SK-N-SH (cell line): ENCODE measurements around the gene SMAD4. TPM values are rescaled to one million over a fixed set of nuclear protein-coding genes. Genes with fewer than 3 reads are reported as not detected.

Experiments used
- CTCF ChIA-PET: fragments of 300-600, 350-600 bp; formaldehyde crosslinking; extraction: SDS; loops from one replicate; lab custom pipeline; 2021; lab: Yijun Ruan, JAX
- POLR2A ChIA-PET: fragments of 350-600 bp; sonication (Branson Sonifier 250); formaldehyde crosslinking; extraction: SDS; loops from one replicate; lab custom pipeline; 2020; ENCODE audit warnings: antibody characterized with exemption, inconsistent platforms; lab: Yijun Ruan, JAX
- DNase-seq: peaks from one replicate; pipeline ENCODE4 v3.0.0; 2012
- H2AFZ ChIP-seq: fragments of 200-600 bp; sonication (generic); 2 replicates; pipeline ENCODE4 v1.8.1; 2016; ENCODE audit warnings: antibody characterized with exemption, mild to moderate bottlenecking, low read depth
- H3F3A ChIP-seq: fragments of 200-600 bp; sonication (generic); replicated peaks from 2 replicates; pipeline ENCODE3; 2016; ENCODE audit warnings: antibody characterized with exemption, mild to moderate bottlenecking; ENCODE audit not compliant: insufficient read depth
- H3K27ac ChIP-seq, 2 experiments: fragments of 200-500 bp in 1 of 2; fragments of 200-600 bp in 1 of 2; sonication (Bioruptor generic) in 1 of 2; sonication (generic), shearing (Covaris generic) in 1 of 2; 2 replicates each; pipeline versions ENCODE4 v1.5.1 to v1.6.1; 2014 to 2016; ENCODE audit warnings: low read depth in 2 of 2, inconsistent platforms in 1 of 2, low read length in 1 of 2, mild to moderate bottlenecking in 1 of 2, mixed read lengths in 1 of 2
- H3K27me3 ChIP-seq: fragments of 200-600 bp; sonication (generic), shearing (Covaris generic); 2 replicates; pipeline ENCODE4 v1.6.1; 2016; ENCODE audit warnings: mixed run types; ENCODE audit not compliant: insufficient read depth
- H3K36me3 ChIP-seq, 2 experiments: fragments of 200-500 bp in 1 of 2; fragments of 200-600 bp in 1 of 2; sonication (Bioruptor generic) in 1 of 2; sonication (generic) in 1 of 2; replicated peaks in 1 of 2; 2 replicates each; pipeline versions ENCODE3 to v1.5.1; 2014 to 2016; ENCODE audit warnings: low read length in 1 of 2, mild to moderate bottlenecking in 1 of 2; ENCODE audit not compliant: insufficient read depth in 2 of 2, control insufficient read depth in 1 of 2
- H3K4me1 ChIP-seq, 2 experiments: fragments of 200-500 bp in 1 of 2; fragments of 200-600 bp in 1 of 2; sonication (Bioruptor generic) in 1 of 2; sonication (generic), shearing (Covaris generic) in 1 of 2; 2 replicates each; pipeline versions ENCODE4 v1.5.1 to v1.6.1; 2014 to 2016; ENCODE audit warnings: low read depth in 1 of 2, low read length in 1 of 2, mixed run types in 1 of 2; ENCODE audit not compliant: insufficient read depth in 2 of 2, control insufficient read depth in 1 of 2
- H3K4me2 ChIP-seq: fragments of 200-600 bp; sonication (generic), shearing (Covaris generic); 2 replicates; pipeline ENCODE4 v1.6.1; 2017; ENCODE audit warnings: mixed run types
- H3K4me3 ChIP-seq, 2 experiments: fragments of 200-500 bp in 1 of 2; fragments of 200-600 bp in 1 of 2; sonication (Bioruptor generic) in 1 of 2; sonication (generic), shearing (Covaris generic) in 1 of 2; 2 replicates each; pipeline versions ENCODE4 v1.5.1 to v1.8.1; 2014 to 2016; ENCODE audit warnings: low read depth in 2 of 2, inconsistent platforms in 1 of 2, low read length in 1 of 2, mild to moderate bottlenecking in 1 of 2, mixed read lengths in 1 of 2, moderate library complexity in 1 of 2
- H3K79me2 ChIP-seq: fragments of 200-600 bp; sonication (generic); 2 replicates; pipeline ENCODE4 v1.8.1; 2017; ENCODE audit warnings: mild to moderate bottlenecking; ENCODE audit not compliant: insufficient read depth
- H3K9ac ChIP-seq: fragments of 200-600 bp; sonication (generic); 2 replicates; pipeline ENCODE4 v1.6.1; 2017; ENCODE audit warnings: mixed run types
- H3K9me2 ChIP-seq: fragments of 200-600 bp; sonication (generic); 2 replicates; pipeline ENCODE4 v1.6.1; 2017; ENCODE audit warnings: mixed run types
- H3K9me3 ChIP-seq: fragments of 200-600 bp; sonication (generic); 2 replicates; pipeline ENCODE4 v1.6.1; 2017; ENCODE audit warnings: mixed run types, mild to moderate bottlenecking, moderate library complexity
- H4K20me1 ChIP-seq: fragments of 200-600 bp; sonication (generic); 2 replicates; pipeline ENCODE4 v1.6.1; 2017; ENCODE audit warnings: mild to moderate bottlenecking, mixed run types; ENCODE audit not compliant: insufficient read depth
- CHD2 ChIP-seq: fragments of 150-350 bp; IDR thresholded peaks from 2 replicates; pipeline ENCODE4 v1.6.1; 2018; ENCODE audit warnings: low read length; ENCODE audit not compliant: partially characterized antibody
- ELF1 ChIP-seq: IDR thresholded peaks from 2 replicates; pipeline ENCODE4 v1.4.0; 2012
- EP300 ChIP-seq, 2 experiments: IDR thresholded peaks; 2 replicates each; pipeline versions ENCODE4 v1.4.0 to v1.6.1; 2012; ENCODE audit warnings: borderline replicate concordance in 1 of 2, low read depth in 1 of 2, low read length in 1 of 2
- EZH2phosphoT487 ChIP-seq: fragments of 200-600 bp; sonication (generic); IDR thresholded peaks from 2 replicates; pipeline ENCODE4 v1.6.1; 2017; ENCODE audit warnings: low read depth, mixed run types, mild to moderate bottlenecking, antibody characterized with exemption, moderate library complexity, borderline replicate concordance
- FOXJ3 ChIP-seq: sonication (generic); formaldehyde crosslinking; IDR thresholded peaks from 2 replicates; pipeline ENCODE4 v1.5.1; 2020; ENCODE audit warnings: mild to moderate bottlenecking, missing genetic modification reagents
- FOXM1 ChIP-seq: IDR thresholded peaks from 2 replicates; pipeline ENCODE4 v1.4.0; 2012; ENCODE audit warnings: low read depth, mild to moderate bottlenecking
- GABPA ChIP-seq: IDR thresholded peaks from 2 replicates; pipeline ENCODE4 v1.4.0; 2012; ENCODE audit warnings: low read depth, mild to moderate bottlenecking
- GATA2 ChIP-seq: sonication (generic); formaldehyde crosslinking; IDR thresholded peaks from 2 replicates; pipeline ENCODE4 v1.5.0; 2020; ENCODE audit warnings: mild to moderate bottlenecking, missing genetic modification reagents
- IRF3 ChIP-seq: fragments of 150-350 bp; IDR thresholded peaks from 2 replicates; pipeline ENCODE4 v1.6.1; 2016; ENCODE audit warnings: mild to moderate bottlenecking, low read depth, low read length
- JUND ChIP-seq: IDR thresholded peaks from 2 replicates; pipeline ENCODE4 v1.4.0; 2012
- MAX ChIP-seq: IDR thresholded peaks from 2 replicates; pipeline ENCODE4 v1.4.0; 2012; ENCODE audit warnings: low read depth
- MXI1 ChIP-seq: IDR thresholded peaks from 2 replicates; pipeline ENCODE4 v1.6.1; 2012; ENCODE audit warnings: mild to moderate bottlenecking, low read depth, low read length, improper control_type of control experiment
- PBX3 ChIP-seq: IDR thresholded peaks from 2 replicates; pipeline ENCODE4; 2012
- RAD21 ChIP-seq: IDR thresholded peaks from 2 replicates; pipeline ENCODE4 v1.6.1; 2012; ENCODE audit warnings: mild to moderate bottlenecking, low read length
- RCOR1 ChIP-seq: fragments of 150-350 bp; IDR thresholded peaks from 2 replicates; pipeline ENCODE4 v1.6.1; 2017; ENCODE audit warnings: antibody characterized with exemption, low read length
- REST ChIP-seq: IDR thresholded peaks from 2 replicates; pipeline ENCODE4 v1.6.1; 2012; ENCODE audit warnings: mild to moderate bottlenecking, low read depth, low read length, moderate library complexity
- RFX5 ChIP-seq: IDR thresholded peaks from 2 replicates; pipeline ENCODE4 v1.6.1; 2012; ENCODE audit warnings: mild to moderate bottlenecking, improper control_type of control experiment, low read length
- RXRA ChIP-seq: IDR thresholded peaks from 2 replicates; pipeline ENCODE4 v1.4.0; 2012; ENCODE audit warnings: low read depth, mild to moderate bottlenecking, borderline replicate concordance
- SIN3A ChIP-seq: IDR thresholded peaks from 2 replicates; pipeline ENCODE4 v1.6.1; 2012; ENCODE audit warnings: low read depth, mild to moderate bottlenecking, low read length, moderate library complexity, borderline replicate concordance
- SMC3 ChIP-seq: IDR thresholded peaks from 2 replicates; pipeline ENCODE4 v1.6.1; 2012; ENCODE audit warnings: low read depth, low read length, improper control_type of control experiment
- TEAD4 ChIP-seq: IDR thresholded peaks from 2 replicates; pipeline ENCODE4 v1.4.0; 2012; ENCODE audit warnings: mild to moderate bottlenecking, borderline replicate concordance; ENCODE audit not compliant: insufficient read depth
- USF1 ChIP-seq: IDR thresholded peaks from 2 replicates; pipeline ENCODE4 v1.4.0; 2012; ENCODE audit warnings: low read depth, borderline replicate concordance
- YY1 ChIP-seq: IDR thresholded peaks from 2 replicates; pipeline ENCODE4 v1.4.0; 2012; ENCODE audit warnings: low read depth, mild to moderate bottlenecking
- WGBS: methylation state at CpG from one replicate; pipeline ENCODE4 v1.1.6; 2017; ENCODE audit warnings: low lambda C conversion rate; 5-methylcytosine and 5-hydroxymethylcytosine counted together
- polyA plus RNA-seq, 3 experiments: library from polyadenylated mRNA; depleted of rRNA; stranded (reverse); fragments of >200 nt; gene quantifications; 2 replicates each; pipeline ENCODE4 v1.2.3, GENCODE V29; 2012

Gene SMAD4
- polyA plus RNA-seq, 1 of the 3 experiments (the other 2 are of a cell fraction): 43.3 TPM

- peak; percentile 76 for TF ChIP-seq PBX3
- no peak for TF ChIP-seq USF1
- TF ChIP-seq RCOR1: no peak
- no peak for TF ChIP-seq RFX5
- TF ChIP-seq MXI1: no peak
- no peak; the same call in 1 of the 2 replicates for TF ChIP-seq RXRA
- TF ChIP-seq EP300 (IDR thresholded peaks at IDR 0.05; ENCODE audit: borderline replicate concordance in 1 of 2, low read depth in 1 of 2, low read length in 1 of 2): peak in 1 of 2 experiments; percentile 39; a peak in 1 of 4 replicates
These were observed 40.5 kb downstream of the SMAD4 start (continued) for GRCh38 chr18:51070545-51070944.

GRCh38 chr18:51072586-51073313, 42.7 kb downstream of the SMAD4 start:
- DNase-seq: no peak
- CTCF ChIA-PET: no interaction called here
- H2AFZ ChIP-seq: no peak overlapping the region
- no peaks in the 10 kb centered on the region for H3K9me2 ChIP-seq
- H3K36me3 ChIP-seq: peaks cover 43 to 53% of the 10 kb centered on the region in 2 experiments
- peaks cover 21% of the 10 kb centered on the region for H3F3A ChIP-seq
- WGBS: 96% methylated on average over 6 of the region's 6 CpGs
- no peak overlapping the region for H3K9ac ChIP-seq
- peaks cover 12% of the 10 kb centered on the region; the same call in 1 of the 2 replicates for H4K20me1 ChIP-seq
- H3K4me3 ChIP-seq: no peak overlapping the region
- no peak overlapping the region for H3K4me2 ChIP-seq
- H3K9me3 ChIP-seq: no peaks in the 10 kb centered on the region
- no peaks in the 10 kb centered on the region for H3K27me3 ChIP-seq
- peaks cover 74% of the 10 kb centered on the region for H3K79me2 ChIP-seq
- H3K4me1 ChIP-seq: peaks cover 0 to 21% of the 10 kb centered on the region in 2 experiments; a peak in 2 of 4 replicates
- no peak overlapping the region for H3K27ac ChIP-seq
- POLR2A ChIA-PET: no interaction called here
- TF ChIP-seq EZH2phosphoT487: no peak
- TF ChIP-seq TEAD4: no peak
- no peak for TF ChIP-seq SIN3A
- no peak for TF ChIP-seq YY1
- no peak for TF ChIP-seq USF1
- no peak for TF ChIP-seq GATA2
- TF ChIP-seq CHD2: no peak
- no peak for TF ChIP-seq JUND
- no peak for TF ChIP-seq ELF1
- TF ChIP-seq MAX: no peak
- no peak for TF ChIP-seq FOXM1
- no peak for TF ChIP-seq RXRA
- no peak for TF ChIP-seq FOXJ3 (CRISPR knock-in tag)
- TF ChIP-seq REST: no peak
- TF ChIP-seq EP300 (IDR thresholded peaks at IDR 0.05; ENCODE audit: borderline replicate concordance in 1 of 2, low read depth in 1 of 2, low read length in 1 of 2): no peak
- TF ChIP-seq SMC3: no peak
- TF ChIP-seq GABPA: no peak
- TF ChIP-seq RAD21: no peak
- TF ChIP-seq IRF3: no peak
